BE2C (cell line): ENCODE measurements around the gene HECTD4.

Experiments
- DNase-seq: peaks from one replicate; pipeline ENCODE4 v3.0.0-alpha.2; 2020
- H3K27me3 ChIP-seq: fragments of 250-450 bp; sonication (Bioruptor Pico); 2 replicates; pipeline ENCODE4 v1.5.1; 2020; ENCODE audit warnings: mild to moderate bottlenecking
- H3K36me3 ChIP-seq: fragments of 250-450 bp; sonication (Bioruptor Pico); 2 replicates; pipeline ENCODE4 v1.5.1; 2020; ENCODE audit warnings: mild to moderate bottlenecking
- H3K4me1 ChIP-seq: fragments of 250-450 bp; sonication (Bioruptor Pico); 2 replicates; pipeline ENCODE4 v1.5.1; 2020
- H3K4me3 ChIP-seq: 2 replicates; pipeline ENCODE4 v1.5.1; 2011; ENCODE audit warnings: low read depth, low read length
- H3K9me3 ChIP-seq: fragments of 250-450 bp; sonication (Bioruptor Pico); 2 replicates; pipeline ENCODE4 v1.5.1; 2020
- CTCF ChIP-seq: IDR thresholded peaks from 2 replicates; pipeline ENCODE4 v1.5.1; 2012; ENCODE audit warnings: mild to moderate bottlenecking, low read depth, low read length

Gene HECTD4

GRCh38 chr12:112333019-112333418 is 49.2 kb downstream of the HECTD4 start:
- Histone ChIP-seq H3K27me3 (no peaks in the 10 kb centered on the region), H3K36me3 (no peaks in the 10 kb centered on the region), H3K4me3 (no peak overlapping the region), H3K4me1 (no peaks in the 10 kb centered on the region), H3K9me3 (no peaks in the 10 kb centered on the region; the same call in 1 of the 2 replicates)
- no peak for DNase-seq
- TF ChIP-seq CTCF = no peak

GRCh38 chr12:112331886-112332285 is 50.3 kb downstream of the HECTD4 start:
- TF ChIP-seq CTCF = no peak
- H3K4me1 ChIP-seq = no peaks in the 10 kb centered on the region
- no peaks in the 10 kb centered on the region for H3K9me3 ChIP-seq
- no peaks in the 10 kb centered on the region for H3K36me3 ChIP-seq
- H3K4me3 ChIP-seq = no peak overlapping the region
- H3K27me3 ChIP-seq = no peaks in the 10 kb centered on the region
- DNase-seq = no peak

- no peaks in the 10 kb centered on the region for H3K4me1 ChIP-seq
- no peak for DNase-seq
- no peak for TF ChIP-seq CTCF
- no peaks in the 10 kb centered on the region for H3K9me3 ChIP-seq
- no peak overlapping the region for H3K4me3 ChIP-seq
- no peaks in the 10 kb centered on the region for H3K27me3 ChIP-seq
- no peaks in the 10 kb centered on the region for H3K36me3 ChIP-seq
Observed at GRCh38 chr12:112330706-112331105, 51.5 kb downstream of the HECTD4 start.

GRCh38 chr12:112328456-112329124 is 53.6 kb downstream of the HECTD4 start:
- no peak for DNase-seq
- no peak overlapping the region for H3K4me3 ChIP-seq
- no peaks in the 10 kb centered on the region for H3K4me1 ChIP-seq

GRCh38 chr12:112327209-112327938 is 54.9 kb downstream of the HECTD4 start:
- TF ChIP-seq CTCF = no peak
- H3K9me3 ChIP-seq = no peaks in the 10 kb centered on the region
- no peaks in the 10 kb centered on the region for H3K4me1 ChIP-seq
- H3K4me3 ChIP-seq = no peak overlapping the region
- H3K36me3 ChIP-seq = no peaks in the 10 kb centered on the region
- no peaks in the 10 kb centered on the region for H3K27me3 ChIP-seq
- DNase-seq = no peak

More at GRCh38 chr12:112328456-112329124, 53.6 kb downstream of the HECTD4 start:
- TF ChIP-seq CTCF = no peak
- no peaks in the 10 kb centered on the region for H3K36me3 ChIP-seq
- no peaks in the 10 kb centered on the region for H3K27me3 ChIP-seq
- no peaks in the 10 kb centered on the region for H3K9me3 ChIP-seq

GRCh38 chr12:112325622-112326207 is 56.5 kb downstream of the HECTD4 start:
- no peak for DNase-seq
- TF ChIP-seq CTCF = no peak
- Histone ChIP-seq H3K9me3 (no peaks in the 10 kb centered on the region), H3K4me1 (no peaks in the 10 kb centered on the region; the same call in 1 of the 2 replicates), H3K36me3 (no peaks in the 10 kb centered on the region), H3K4me3 (no peak overlapping the region), H3K27me3 (no peaks in the 10 kb centered on the region)
